ENCODE measurements around the gene RPS6KB2. TPM values are rescaled to one million over a fixed set of nuclear protein-coding genes. Genes with fewer than 3 reads are reported as not detected.

Gene RPS6KB2
- total and polyA plus RNA-seq, 10 donors, result 39.5 to 95.0 (median 55.3) TPM

GRCh38 chr11:67452141-67452952 lies 24.1 kb downstream of the RPS6KB2 start, which contains the start of gene GPR152:
Gene GPR152, minus strand, starts transcription at chr11:67452729. Its CDS starts 5 bp downstream, at chr11:67452724.
- DNase-seq, result peak; percentile 85

GRCh38 chr11:67453816-67454732 lies 25.8 kb downstream of the RPS6KB2 start:
- no peak overlapping the region for H3K4me3 ChIP-seq
- H3K27me3 ChIP-seq (replicated peaks in 1 of 7), result no peaks in the 10 kb centered on the region
- no peaks in the 10 kb centered on the region for H3K9me3 ChIP-seq
- TF ChIP-seq POLR2AphosphoS5 (IDR thresholded peaks at IDR 0.05) (no peak), POLR2A (IDR thresholded peaks at IDR 0.05) (no peak)
- TF ChIP-seq, protein P1, sequence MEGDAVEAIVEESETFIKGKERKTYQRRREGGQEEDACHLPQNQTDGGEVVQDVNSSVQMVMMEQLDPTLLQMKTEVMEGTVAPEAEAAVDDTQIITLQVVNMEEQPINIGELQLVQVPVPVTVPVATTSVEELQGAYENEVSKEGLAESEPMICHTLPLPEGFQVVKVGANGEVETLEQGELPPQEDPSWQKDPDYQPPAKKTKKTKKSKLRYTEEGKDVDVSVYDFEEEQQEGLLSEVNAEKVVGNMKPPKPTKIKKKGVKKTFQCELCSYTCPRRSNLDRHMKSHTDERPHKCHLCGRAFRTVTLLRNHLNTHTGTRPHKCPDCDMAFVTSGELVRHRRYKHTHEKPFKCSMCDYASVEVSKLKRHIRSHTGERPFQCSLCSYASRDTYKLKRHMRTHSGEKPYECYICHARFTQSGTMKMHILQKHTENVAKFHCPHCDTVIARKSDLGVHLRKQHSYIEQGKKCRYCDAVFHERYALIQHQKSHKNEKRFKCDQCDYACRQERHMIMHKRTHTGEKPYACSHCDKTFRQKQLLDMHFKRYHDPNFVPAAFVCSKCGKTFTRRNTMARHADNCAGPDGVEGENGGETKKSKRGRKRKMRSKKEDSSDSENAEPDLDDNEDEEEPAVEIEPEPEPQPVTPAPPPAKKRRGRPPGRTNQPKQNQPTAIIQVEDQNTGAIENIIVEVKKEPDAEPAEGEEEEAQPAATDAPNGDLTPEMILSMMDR (IDR thresholded peaks at IDR 0.05 in 8 of 11, conservative IDR thresholded peaks at IDR 0.05 in 3 of 11), result no peak
- intact Hi-C loops (cut with DNase I; ENCODE audit: low total_unique reads), result no loop called here
- DNase-seq, result no peak
- no peaks in the 10 kb centered on the region for H3K36me3 ChIP-seq
- WGBS, 5 donors, result 79 to 86% (median 82%) methylated on average over 17 to 21 of the region's 21 CpGs
- H3K27ac ChIP-seq, result no peak overlapping the region
- H3K4me1 ChIP-seq, result peaks cover 11 to 90% (median 51%) of the 10 kb centered on the region in 6 donors

More at GRCh38 chr11:67452141-67452952, 24.1 kb downstream of the RPS6KB2 start, which contains the start of gene GPR152:
- intact Hi-C loops (cut with DNase I; ENCODE audit: low total_unique reads), result no loop called here
- peaks cover 11 to 89% (median 65%) of the 10 kb centered on the region in 6 donors for H3K4me1 ChIP-seq
- H3K27ac ChIP-seq, result peak within 1 kb of the TSS in 6 of 8 donors; percentile 50 to 74 (median 64)
- no peaks in the 10 kb centered on the region for H3K9me3 ChIP-seq
- 69 to 81% (median 75%) methylated on average over 21 to 33 of the region's 33 CpGs for WGBS, 5 donors
- no peaks in the 10 kb centered on the region for H3K36me3 ChIP-seq
- peak within 1 kb of the TSS in 4 of 8 donors; percentile 10 to 49 (median 19) for H3K4me3 ChIP-seq
- no peaks in the 10 kb centered on the region for H3K27me3 ChIP-seq (replicated peaks in 1 of 7)
- TF ChIP-seq, protein P1 (IDR thresholded peaks at IDR 0.05 in 8 of 11, conservative IDR thresholded peaks at IDR 0.05 in 3 of 11), result peak in 5 of 11 experiments; percentile 10 to 41 (median 25)
- no peak for TF ChIP-seq POLR2A (IDR thresholded peaks at IDR 0.05)
- TF ChIP-seq POLR2AphosphoS5 (IDR thresholded peaks at IDR 0.05), result peak; percentile 66 to 85 (median 78)

GRCh38 chr11:67455054-67455453 lies 26.8 kb downstream of the RPS6KB2 start, which contains the start of gene CABP4:
Gene CABP4, plus strand, starts transcription at chr11:67455354. Its CDS starts 70 bp downstream, at chr11:67455424.
- Histone ChIP-seq H3K9me3 (no peaks in the 10 kb centered on the region), H3K4me3 (no peak within 1 kb of the TSS), H3K27ac (no peak within 1 kb of the TSS), H3K4me1 (peaks cover 3 to 90% (median 41%) of the 10 kb centered on the region in 6 donors), H3K27me3 (replicated peaks in 1 of 7) (no peaks in the 10 kb centered on the region), H3K36me3 (no peaks in the 10 kb centered on the region)
- WGBS, 5 donors, result 85 to 98% (median 93%) methylated on average over 2 to 3 of the region's 3 CpGs
- intact Hi-C loops (cut with DNase I; ENCODE audit: low total_unique reads), result no loop called here
- TF ChIP-seq, protein P1 (IDR thresholded peaks at IDR 0.05 in 8 of 11, conservative IDR thresholded peaks at IDR 0.05 in 3 of 11), result no peak
- TF ChIP-seq POLR2AphosphoS5 (IDR thresholded peaks at IDR 0.05) (no peak), POLR2A (IDR thresholded peaks at IDR 0.05) (no peak)
- DNase-seq, result no peak

Data from spleen (tissue), 11 donors.